Measurements from ENCODE around the gene PDCL3. TPM values are rescaled to one million over a fixed set of nuclear protein-coding genes. Genes with fewer than 3 reads are reported as not detected.

PDCL3 gene
- total RNA-seq, 2 donors from 2014 or later = 20.7 to 21.4 TPM

- no peak for DNase-seq
- H3K4me3 ChIP-seq = no peak overlapping the region
- no peaks in the 10 kb centered on the region for H3K4me1 ChIP-seq
- H3K27me3 ChIP-seq = no peaks in the 10 kb centered on the region
- H3K9me3 ChIP-seq = no peaks in the 10 kb centered on the region
- H3K9ac ChIP-seq (ENCODE audit: low read depth in 2 of 2, low read length in 2 of 2) = no peak overlapping the region
- H3K27ac ChIP-seq = no peak overlapping the region
- intact Hi-C loops (cut with DNase I) = no loop called here
- TF ChIP-seq CTCF (IDR thresholded peaks at IDR 0.05) = no peak
- H3K36me3 ChIP-seq = no peaks in the 10 kb centered on the region
These were observed 6.0 kb upstream of the PDCL3 start for GRCh38 chr2:100556746-100557145.

DNA sequence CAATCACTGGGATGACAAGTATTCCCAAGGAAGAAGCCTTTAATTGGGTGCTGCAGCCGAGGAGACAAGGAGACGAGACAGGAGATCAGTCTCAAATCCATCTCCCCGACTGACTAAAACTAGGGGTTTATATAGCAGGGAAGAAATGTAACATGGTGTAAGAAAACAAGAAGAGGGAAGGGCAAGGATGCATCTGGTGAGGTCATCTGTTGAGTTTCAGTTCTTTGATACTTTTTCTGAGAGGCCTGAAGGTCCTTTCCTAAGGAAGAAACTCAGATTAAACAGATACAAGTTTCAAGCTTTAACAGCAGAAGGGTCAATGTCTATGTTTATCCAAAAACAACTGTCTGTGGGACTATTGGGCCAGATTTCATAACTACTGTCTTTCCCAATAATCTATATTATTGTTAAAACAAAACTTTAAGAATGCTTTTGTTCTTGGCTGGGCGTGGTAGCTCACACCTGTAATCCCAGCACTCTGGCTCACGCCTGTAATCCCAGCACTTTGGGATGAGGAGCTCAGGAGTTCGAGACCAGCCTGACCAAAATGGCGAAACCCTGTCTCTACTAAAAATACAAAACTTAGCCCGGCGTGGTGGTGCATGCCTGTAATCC lies 2.5 kb upstream of the PDCL3 start:
- H3K9me3 ChIP-seq = no peaks in the 10 kb centered on the region
- no peak overlapping the region for H3K27ac ChIP-seq
- no peaks in the 10 kb centered on the region for H3K36me3 ChIP-seq

GRCh38 chr2:100561191-100561590 lies 1.6 kb upstream of the PDCL3 start:
- no peak for DNase-seq
- Histone ChIP-seq H3K4me1 (no peaks in the 10 kb centered on the region), H3K27ac (no peak overlapping the region), H3K9ac (ENCODE audit: low read depth in 2 of 2, low read length in 2 of 2) (no peak overlapping the region), H3K9me3 (no peaks in the 10 kb centered on the region), H3K36me3 (no peaks in the 10 kb centered on the region), H3K27me3 (no peaks in the 10 kb centered on the region), H3K4me3 (no peak overlapping the region)
- intact Hi-C loops (cut with DNase I) = no loop called here
- TF ChIP-seq CTCF (IDR thresholded peaks at IDR 0.05) = no peak

More for the DNA sequence above, 2.5 kb upstream of the PDCL3 start:
- Histone ChIP-seq H3K27me3 (no peaks in the 10 kb centered on the region), H3K4me3 (no peak overlapping the region), H3K9ac (ENCODE audit: low read depth in 2 of 2, low read length in 2 of 2) (no peak overlapping the region), H3K4me1 (no peaks in the 10 kb centered on the region)
- DNase-seq = no peak
- no peak for TF ChIP-seq CTCF (IDR thresholded peaks at IDR 0.05)
- intact Hi-C loops (cut with DNase I) = no loop called here

GRCh38 chr2:100563407-100564247 lies 834 bp downstream of the PDCL3 start:
- no peak for TF ChIP-seq CTCF (IDR thresholded peaks at IDR 0.05)
- H3K9me3 ChIP-seq = no peaks in the 10 kb centered on the region
- peak overlapping the region; percentile 96 for H3K27ac ChIP-seq
- DNase-seq = no peak
- H3K36me3 ChIP-seq = no peaks in the 10 kb centered on the region
- H3K27me3 ChIP-seq = no peaks in the 10 kb centered on the region
- H3K9ac ChIP-seq (ENCODE audit: low read depth in 2 of 2, low read length in 2 of 2) = peak overlapping the region; percentile 67 to 89
- no peaks in the 10 kb centered on the region for H3K4me1 ChIP-seq
- intact Hi-C loops (cut with DNase I) = no loop called here
- H3K4me3 ChIP-seq = peak overlapping the region; percentile 78

DNA sequence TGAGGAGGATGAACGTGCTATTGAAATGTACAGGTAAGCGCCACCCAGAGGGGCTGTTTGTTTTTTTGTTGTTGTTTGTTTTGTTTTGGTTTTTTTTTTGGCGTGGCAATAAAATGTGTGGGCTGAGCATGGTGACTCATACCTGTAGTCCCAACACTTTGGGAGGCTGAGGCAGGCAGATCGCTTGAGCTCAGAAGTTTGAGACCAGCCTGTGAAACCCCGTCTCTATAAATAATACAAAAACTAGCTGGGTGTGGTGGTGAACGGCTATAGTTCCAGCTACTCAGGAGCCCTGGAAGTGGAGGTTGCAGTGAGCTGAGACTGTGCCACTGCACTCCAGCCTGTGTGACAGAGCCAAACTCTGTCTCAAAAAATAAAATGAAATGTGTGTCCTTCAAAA lies 6.2 kb downstream of the PDCL3 start:
- Histone ChIP-seq H3K4me1 (no peaks in the 10 kb centered on the region), H3K4me3 (no peak overlapping the region), H3K27me3 (no peaks in the 10 kb centered on the region), H3K9me3 (no peaks in the 10 kb centered on the region), H3K36me3 (no peaks in the 10 kb centered on the region), H3K27ac (no peak overlapping the region), H3K9ac (ENCODE audit: low read depth in 2 of 2, low read length in 2 of 2) (no peak overlapping the region)
- intact Hi-C loops (cut with DNase I) = no loop called here
- no peak for TF ChIP-seq CTCF (IDR thresholded peaks at IDR 0.05)
- DNase-seq = no peak
